Right atrium auricular region (tissue), 2 donors: Measurements from ENCODE around the gene SLX4. TPM values are rescaled to one million over a fixed set of nuclear protein-coding genes. Genes with fewer than 3 reads are reported as not detected.

Source experiments
- DNase-seq: peaks from one replicate; pipeline ENCODE4 v3.0.0-alpha.2; 2019; ENCODE audit warnings: low spot score
- H3K27ac ChIP-seq, 2 donors: fragments of 200-600 bp; sonication (generic); 1 replicate in 1 of 2; 2 replicates in 1 of 2; pipeline ENCODE4 v1.5.1; 2016 to 2019
- H3K27me3 ChIP-seq, 2 donors: fragments of 200-600 bp; sonication (generic); one replicate each; pipeline versions ENCODE4 v1.5.1 to v1.6.0; 2017 to 2019
- H3K36me3 ChIP-seq: fragments of 200-600 bp; sonication (generic); one replicate; pipeline ENCODE4 v1.5.1; 2016
- H3K4me1 ChIP-seq, 2 donors: fragments of 200-600 bp; sonication (generic); one replicate each; pipeline versions ENCODE4 v1.5.1 to v1.6.0; 2017 to 2019
- H3K4me3 ChIP-seq, 2 donors: fragments of 200-600 bp; sonication (generic); 1 replicate in 1 of 2; 2 replicates in 1 of 2; pipeline ENCODE4 v1.5.1; 2017 to 2019; ENCODE audit warnings: mild to moderate bottlenecking in 1 of 2, moderate library complexity in 1 of 2
- H3K9me3 ChIP-seq, 2 donors: fragments of 200-600 bp; sonication (generic); one replicate each; pipeline ENCODE4 v1.5.1; 2019
- total RNA-seq, 2 donors: library from RNA; depleted of rRNA; stranded (reverse); fragments of >200 nt; gene quantifications; one replicate each; pipeline ENCODE4 v1.1.0, GENCODE V29; 2016
- TF ChIP-seq, protein P1 (sequence below), 2 donors: fragments of 200-600 bp; sonication (generic); IDR thresholded peaks; one replicate each; pipeline ENCODE4 v1.5.1; 2019; ENCODE audit warnings: antibody characterized with exemption in 2 of 2

SLX4 gene
- total RNA-seq, 2 donors from 2014 or later = 1.9 to 2.4 TPM

GRCh38 chr16:3566990-3567389 lies 44.4 kb downstream of the SLX4 start:
- no peak overlapping the region for H3K4me3 ChIP-seq
- no peaks in the 10 kb centered on the region for H3K4me1 ChIP-seq
- no peak for DNase-seq
- H3K36me3 ChIP-seq = no peaks in the 10 kb centered on the region
- no peak overlapping the region for H3K27ac ChIP-seq
- H3K9me3 ChIP-seq = peaks cover 0 to 8% of the 10 kb centered on the region in 2 donors
- no peaks in the 10 kb centered on the region for H3K27me3 ChIP-seq
- TF ChIP-seq, protein P1, sequence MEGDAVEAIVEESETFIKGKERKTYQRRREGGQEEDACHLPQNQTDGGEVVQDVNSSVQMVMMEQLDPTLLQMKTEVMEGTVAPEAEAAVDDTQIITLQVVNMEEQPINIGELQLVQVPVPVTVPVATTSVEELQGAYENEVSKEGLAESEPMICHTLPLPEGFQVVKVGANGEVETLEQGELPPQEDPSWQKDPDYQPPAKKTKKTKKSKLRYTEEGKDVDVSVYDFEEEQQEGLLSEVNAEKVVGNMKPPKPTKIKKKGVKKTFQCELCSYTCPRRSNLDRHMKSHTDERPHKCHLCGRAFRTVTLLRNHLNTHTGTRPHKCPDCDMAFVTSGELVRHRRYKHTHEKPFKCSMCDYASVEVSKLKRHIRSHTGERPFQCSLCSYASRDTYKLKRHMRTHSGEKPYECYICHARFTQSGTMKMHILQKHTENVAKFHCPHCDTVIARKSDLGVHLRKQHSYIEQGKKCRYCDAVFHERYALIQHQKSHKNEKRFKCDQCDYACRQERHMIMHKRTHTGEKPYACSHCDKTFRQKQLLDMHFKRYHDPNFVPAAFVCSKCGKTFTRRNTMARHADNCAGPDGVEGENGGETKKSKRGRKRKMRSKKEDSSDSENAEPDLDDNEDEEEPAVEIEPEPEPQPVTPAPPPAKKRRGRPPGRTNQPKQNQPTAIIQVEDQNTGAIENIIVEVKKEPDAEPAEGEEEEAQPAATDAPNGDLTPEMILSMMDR (IDR thresholded peaks at IDR 0.05) = no peak

- Histone ChIP-seq H3K4me1 (no peaks in the 10 kb centered on the region), H3K36me3 (no peaks in the 10 kb centered on the region), H3K27ac (no peak overlapping the region), H3K9me3 (no peaks in the 10 kb centered on the region), H3K27me3 (no peaks in the 10 kb centered on the region), H3K4me3 (no peak overlapping the region)
- no peak for DNase-seq
- TF ChIP-seq, protein P1 (IDR thresholded peaks at IDR 0.05) = no peak
These were observed 46.6 kb downstream of the SLX4 start for GRCh38 chr16:3564889-3565141.

- TF ChIP-seq, protein P1 (IDR thresholded peaks at IDR 0.05) = no peak
- no peaks in the 10 kb centered on the region for H3K36me3 ChIP-seq
These were observed 47.1 kb downstream of the SLX4 start for GRCh38 chr16:3564130-3564888.

DNA sequence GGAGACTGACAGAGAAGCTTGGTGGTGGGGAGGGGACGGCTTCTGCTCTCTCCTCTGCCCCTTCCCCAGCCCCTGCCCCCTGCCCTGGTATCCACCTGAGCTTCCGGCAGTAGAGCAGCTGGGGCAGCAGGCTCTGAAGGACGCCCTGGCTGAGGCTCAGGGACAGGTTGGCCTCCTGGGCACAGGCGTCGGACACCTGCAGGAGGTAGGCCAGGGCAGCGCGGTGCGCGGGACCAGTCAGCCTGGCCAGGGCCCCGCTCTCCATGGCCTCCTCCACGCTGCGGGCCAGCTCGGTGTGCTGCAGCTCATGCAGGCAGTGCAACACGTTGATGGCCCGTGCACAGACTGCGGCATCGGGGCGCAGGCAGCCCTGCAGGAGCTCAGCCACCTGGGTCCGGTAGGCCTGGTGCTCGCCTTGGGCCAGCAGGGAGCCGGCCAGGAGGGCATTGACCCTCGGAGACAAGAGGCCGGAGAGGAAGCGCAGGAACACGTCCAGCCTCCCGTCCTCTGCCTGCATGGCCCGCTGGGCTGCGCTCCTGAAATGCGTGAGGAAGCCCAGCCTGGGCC lies 48.4 kb downstream of the SLX4 start:
- no peaks in the 10 kb centered on the region for H3K4me1 ChIP-seq
- H3K27me3 ChIP-seq = no peaks in the 10 kb centered on the region
- H3K4me3 ChIP-seq = no peak overlapping the region
- no peaks in the 10 kb centered on the region for H3K9me3 ChIP-seq
- H3K36me3 ChIP-seq = no peaks in the 10 kb centered on the region
- no peak overlapping the region for H3K27ac ChIP-seq
- TF ChIP-seq, protein P1 (IDR thresholded peaks at IDR 0.05) = no peak
- no peak for DNase-seq

More at GRCh38 chr16:3564130-3564888, 47.1 kb downstream of the SLX4 start:
- Histone ChIP-seq H3K27ac (no peak overlapping the region), H3K9me3 (no peaks in the 10 kb centered on the region), H3K27me3 (no peaks in the 10 kb centered on the region), H3K4me1 (no peaks in the 10 kb centered on the region), H3K4me3 (no peak overlapping the region)
- DNase-seq = no peak

- H3K4me3 ChIP-seq = no peak overlapping the region
- no peaks in the 10 kb centered on the region for H3K4me1 ChIP-seq
- DNase-seq = no peak
- TF ChIP-seq, protein P1 (IDR thresholded peaks at IDR 0.05) = no peak
- H3K36me3 ChIP-seq = no peaks in the 10 kb centered on the region
- no peaks in the 10 kb centered on the region for H3K9me3 ChIP-seq
- no peaks in the 10 kb centered on the region for H3K27me3 ChIP-seq
- H3K27ac ChIP-seq = no peak overlapping the region
These were observed 49.8 kb downstream of the SLX4 start for GRCh38 chr16:3561626-3562025.
